A204.1 (cell line): Measurements from ENCODE around the gene RMRP.
A peak's percentile ranks its signal among the peaks of the same experiment; 100 is the strongest.

ENCODE experiments used
- FAIRE-seq: peaks from 2 replicates; lab custom pipeline; 2012; peaks lifted over from hg19 to GRCh38; lab: Jason Lieb, UNC

The RMRP gene

GRCh38 chr9:35657546-35658136 lies at the start of gene RMRP:
Gene RMRP, minus strand, starts transcription at chr9:35658019.
- FAIRE-seq: peak; percentile 57

DNA sequence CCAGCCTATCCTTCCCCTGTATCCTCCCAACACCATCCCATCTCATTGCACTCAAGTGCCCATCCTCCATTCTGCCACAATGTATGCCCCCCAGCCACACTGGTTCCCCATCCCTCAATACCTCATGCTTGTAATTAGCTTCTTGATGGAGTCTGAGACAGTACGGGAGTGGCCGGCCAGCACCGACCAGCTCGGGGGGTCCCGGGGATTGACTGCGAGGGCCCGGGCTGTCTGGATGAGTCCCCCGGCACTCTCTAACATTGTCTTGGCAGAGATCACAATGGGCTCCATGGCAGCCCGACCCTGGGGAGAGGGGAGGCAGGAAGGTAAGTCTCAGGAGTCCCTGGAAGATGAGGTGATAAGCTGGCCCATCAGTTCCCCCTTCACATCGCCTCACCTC lies 49.1 kb upstream of the RMRP start:
- no peak for FAIRE-seq

DNA sequence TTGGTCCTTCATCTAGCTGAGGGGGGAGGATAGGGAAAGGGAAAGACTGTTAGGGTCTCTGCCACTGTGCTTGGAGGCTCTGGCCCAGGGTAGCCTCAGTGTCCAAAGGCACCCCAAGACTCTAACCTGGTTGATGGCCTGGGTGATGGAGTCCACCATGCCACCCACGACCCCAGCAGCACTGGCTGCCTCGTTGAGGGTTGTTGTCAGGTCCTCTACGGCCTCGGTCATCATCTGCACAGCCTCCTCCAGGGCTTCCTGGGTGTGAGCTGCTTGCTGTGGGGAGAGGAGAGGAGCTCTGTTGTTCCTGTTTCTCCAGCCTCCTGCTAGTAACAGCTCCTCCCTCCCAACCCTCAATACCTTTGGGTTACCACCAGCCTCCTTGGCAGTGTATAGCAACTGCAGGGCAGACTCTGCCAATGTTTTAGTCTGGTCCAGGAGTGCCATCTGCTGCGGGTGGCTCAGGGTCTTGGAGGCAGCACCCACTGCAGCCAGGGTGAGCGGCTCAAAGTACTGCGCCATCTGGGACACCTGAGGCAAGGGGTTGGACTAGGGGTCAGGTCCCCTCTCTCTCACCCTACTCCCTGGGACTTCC lies 48.1 kb upstream of the RMRP start:
- FAIRE-seq: no peak

- no peak for FAIRE-seq
These were observed 47.6 kb upstream of the RMRP start for GRCh38 chr9:35705372-35705771.

DNA sequence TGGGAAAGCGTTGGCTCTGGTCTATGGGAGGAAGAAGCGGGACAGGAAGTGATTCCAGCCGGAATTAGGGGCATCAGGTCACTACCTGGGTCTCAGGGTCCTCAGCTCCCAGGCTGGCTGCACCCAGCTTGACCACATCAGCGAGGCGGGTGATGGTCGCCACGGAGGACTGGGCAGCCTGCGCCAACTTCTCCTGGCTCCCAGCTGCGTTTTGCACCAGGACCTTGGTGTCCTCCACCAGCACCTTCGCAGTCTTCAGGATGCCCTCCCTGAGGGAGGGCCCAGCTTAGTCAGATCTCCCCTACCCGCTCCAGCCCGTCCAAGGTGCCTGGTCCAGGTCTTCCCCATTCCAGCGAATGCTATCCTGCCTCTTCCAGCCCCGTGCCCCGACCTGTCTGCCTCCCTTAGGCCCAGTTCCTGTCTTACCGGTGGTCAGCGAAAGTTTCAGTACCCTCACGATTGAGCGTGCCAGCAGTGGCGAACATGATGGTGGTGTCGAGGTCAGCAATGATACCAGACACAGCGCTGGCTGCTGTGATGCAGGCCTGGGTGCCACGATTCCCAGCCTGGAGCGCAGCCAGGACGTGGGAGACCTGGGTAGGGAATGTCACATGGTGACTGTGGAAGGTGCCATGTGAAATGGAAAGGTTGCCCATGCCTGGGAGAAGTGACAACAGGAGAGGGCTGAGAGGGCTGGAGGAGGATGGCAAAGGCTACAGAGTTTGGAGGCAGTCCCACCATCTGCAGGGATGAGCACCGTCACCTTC lies 46.3 kb upstream of the RMRP start:
- no peak for FAIRE-seq

DNA sequence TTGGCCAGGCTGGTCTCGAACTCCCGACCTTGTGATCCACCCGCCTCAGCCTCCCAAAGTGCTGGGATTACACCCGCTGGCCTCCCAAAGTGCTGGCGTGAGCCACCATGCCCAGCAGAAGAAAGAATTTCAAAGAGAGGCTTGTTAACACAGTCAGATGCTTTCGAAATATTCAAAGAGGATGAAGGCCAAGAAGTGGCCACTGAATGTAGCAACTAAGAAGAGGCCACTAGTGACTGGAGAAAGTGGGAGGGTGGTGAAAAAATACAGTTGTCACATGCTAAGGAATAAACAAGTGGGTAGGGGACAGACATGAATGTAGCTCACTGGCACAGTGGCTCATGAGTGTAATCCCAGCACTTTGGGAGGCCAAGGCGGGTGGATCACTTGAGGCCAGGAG lies 44.9 kb upstream of the RMRP start:
- FAIRE-seq: no peak

GRCh38 chr9:35700942-35701341 lies 43.1 kb upstream of the RMRP start:
- no peak for FAIRE-seq

GRCh38 chr9:35700031-35700430 lies 42.2 kb upstream of the RMRP start:
- no peak for FAIRE-seq

DNA sequence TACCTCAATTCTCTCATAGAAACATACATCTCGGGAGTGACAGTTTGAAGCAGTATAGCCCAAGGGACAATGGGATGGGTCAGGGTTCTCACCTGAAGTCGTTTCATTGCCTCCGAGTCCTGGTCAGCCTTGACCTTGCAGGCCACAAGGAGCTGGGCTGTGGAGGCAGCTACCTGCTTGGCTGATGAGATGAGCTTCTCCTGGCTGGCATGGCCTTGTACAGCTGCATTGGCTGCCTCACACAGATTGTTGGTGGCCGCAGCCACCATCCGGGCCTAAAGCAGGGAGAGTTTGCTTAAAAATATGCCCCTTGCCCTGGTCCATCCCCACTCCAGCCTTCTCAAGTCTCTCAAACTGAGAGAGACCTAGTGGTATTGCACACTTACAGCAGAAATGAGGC lies 40.4 kb upstream of the RMRP start:
- FAIRE-seq: no peak

DNA sequence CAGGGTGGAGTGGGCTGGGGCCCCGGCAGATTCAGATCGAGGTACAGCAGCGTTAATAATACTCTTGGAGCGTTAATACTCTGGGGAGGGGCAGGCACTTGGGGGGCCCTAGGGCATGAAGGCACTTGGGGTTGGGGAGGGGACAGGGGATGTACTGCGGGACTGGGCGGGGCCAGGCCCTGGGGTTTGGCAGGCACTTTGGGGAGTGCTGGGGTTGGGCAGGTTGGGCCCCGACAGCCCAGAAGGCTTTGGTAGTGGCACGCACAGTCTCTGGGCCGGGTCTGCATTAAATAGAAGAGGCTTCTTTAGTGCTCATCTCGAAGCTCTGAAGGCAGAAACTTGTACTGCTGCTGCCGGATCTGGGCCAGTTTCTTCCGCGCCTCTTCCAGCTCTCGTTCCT lies 39.7 kb upstream of the RMRP start:
- no peak for FAIRE-seq

DNA sequence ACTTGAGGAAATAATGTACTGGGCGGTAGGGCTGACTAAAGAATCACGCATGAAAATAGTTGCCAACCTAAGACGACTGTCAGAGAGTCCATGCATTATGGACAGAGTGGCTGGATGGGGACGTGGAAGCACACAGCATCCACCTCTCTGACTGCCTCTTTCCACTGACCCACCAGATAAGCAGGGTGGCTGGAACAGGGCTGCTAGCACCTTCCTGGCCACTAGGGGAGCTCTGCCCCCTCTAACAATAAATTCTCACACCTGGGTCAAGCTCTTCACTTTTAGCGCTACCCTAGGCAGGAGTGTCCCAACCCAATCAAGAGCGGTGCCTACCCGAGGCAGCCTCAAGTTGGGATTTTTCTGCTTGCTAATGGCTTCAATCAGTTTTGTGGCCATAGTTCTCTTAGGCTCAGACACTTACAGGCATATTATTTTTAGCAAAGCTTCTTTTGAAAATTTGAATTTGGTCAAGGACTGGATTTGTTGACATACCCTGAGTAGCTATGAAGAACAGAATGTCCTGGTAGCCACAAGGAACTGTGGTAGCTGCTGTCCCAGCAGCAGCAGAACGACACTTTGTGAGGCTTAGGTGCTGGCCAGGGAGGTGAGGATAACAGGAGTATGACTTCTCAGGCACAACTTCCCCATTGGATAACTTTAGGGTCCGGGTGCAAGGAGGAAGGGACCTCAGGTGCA lies 38.8 kb upstream of the RMRP start:
- no peak for FAIRE-seq

GRCh38 chr9:35695943-35696401 lies 38.2 kb upstream of the RMRP start:
- no peak for FAIRE-seq

GRCh38 chr9:35691757-35692301 lies 34.0 kb upstream of the RMRP start:
- no peak for FAIRE-seq

GRCh38 chr9:35691334-35691650 lies 33.5 kb upstream of the RMRP start:
- no peak for FAIRE-seq

DNA sequence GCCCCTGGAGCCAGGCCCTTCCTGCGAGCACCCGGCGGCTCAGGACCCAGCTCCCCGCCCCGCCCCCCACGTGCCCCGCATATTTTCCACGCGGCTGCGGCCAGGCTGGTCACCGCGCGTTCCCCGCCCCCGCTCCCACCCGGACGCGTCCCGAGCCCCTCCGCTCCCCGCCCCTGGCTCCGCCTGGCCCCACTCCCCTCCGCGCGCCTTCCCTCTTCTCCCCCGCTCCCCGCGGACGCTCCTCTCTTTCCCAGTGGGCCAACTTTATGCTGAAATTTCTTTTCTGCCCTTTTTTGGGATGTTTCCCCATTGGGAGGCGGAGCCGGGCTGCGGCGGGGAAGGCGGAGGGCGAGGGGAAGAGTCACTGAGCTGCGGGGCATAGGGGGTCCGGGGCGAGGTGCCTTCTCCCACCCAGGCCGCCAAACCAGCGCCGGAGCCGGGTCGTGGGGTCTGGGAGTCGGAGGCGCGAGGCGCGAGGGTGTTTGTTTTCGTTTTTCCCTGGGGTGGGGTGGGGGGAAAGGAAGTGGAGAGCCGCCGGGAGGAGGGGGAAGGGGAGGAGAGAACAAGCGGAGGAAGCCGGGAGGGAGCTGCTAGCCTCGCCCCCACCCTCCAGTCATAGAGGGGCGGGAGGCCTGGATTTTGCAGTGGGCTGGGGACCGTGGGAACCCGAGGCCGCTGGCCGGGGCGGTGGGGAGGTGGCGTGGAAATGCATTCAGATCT lies 33.0 kb upstream of the RMRP start:
- no peak for FAIRE-seq

GRCh38 chr9:35690294-35690613 lies 32.4 kb upstream of the RMRP start:
- no peak for FAIRE-seq

GRCh38 chr9:35689542-35690293 lies 31.9 kb upstream of the RMRP start, which contains the start of gene TPM2:
Gene TPM2, minus strand, starts transcription at chr9:35689925. Its CDS starts 108 bp downstream, at chr9:35689817.
- FAIRE-seq: no peak

- no peak for FAIRE-seq
These were observed 31.0 kb upstream of the RMRP start for GRCh38 chr9:35688558-35689541.

DNA sequence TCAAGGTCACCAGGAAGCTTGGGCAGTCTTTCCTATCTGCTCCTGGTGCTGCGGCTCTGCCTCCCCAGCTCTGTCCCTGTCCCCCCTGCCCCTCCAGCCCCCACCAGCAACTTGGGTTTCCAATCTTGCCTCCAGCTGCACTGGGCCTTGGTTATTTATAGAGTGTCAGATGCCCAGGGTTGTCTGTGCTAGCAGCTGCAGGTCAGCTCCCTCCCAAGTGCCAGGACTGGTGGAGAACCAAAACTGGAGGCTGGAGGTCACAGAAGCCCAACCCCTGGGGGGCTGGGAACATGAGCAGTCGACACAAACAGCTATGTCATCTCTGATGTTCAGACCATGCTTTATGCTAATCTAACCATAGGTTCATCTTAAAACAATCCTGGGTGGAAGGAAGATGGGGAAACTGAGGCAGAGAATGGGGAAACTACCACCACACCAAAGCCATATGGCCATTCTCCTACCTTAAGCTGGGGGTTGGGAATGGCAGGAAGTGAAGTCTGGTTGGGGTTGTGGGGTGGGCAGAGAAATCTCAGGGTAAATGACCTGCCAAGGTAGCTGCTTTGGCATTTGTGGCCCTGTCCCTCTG lies 30.2 kb upstream of the RMRP start:
- no peak for FAIRE-seq

GRCh38 chr9:35687306-35687705 lies 29.5 kb upstream of the RMRP start:
- no peak for FAIRE-seq
